Epidermal melanocyte (primary cell): ENCODE data around the gene AHSG.
A peak's percentile ranks its signal among the peaks of the same experiment; 100 is the strongest.
"Not testable (repeated sequence)": the region's sequence is repeated elsewhere in the genome, so short reads cannot be mapped to it uniquely, and the experiment has no call there.

Source experiments
- DNase-seq: peaks from one replicate; pipeline ENCODE4 v3.0.0; 2011; ENCODE audit warnings: low spot score; ENCODE audit not compliant: insufficient read length

The AHSG gene

GRCh38 chr3:186612721-186613636 lies at the start of gene AHSG:
Gene AHSG (plus strand): TSS chr3:186613060. CDS start chr3:186613142, 82 bp downstream.
- DNase-seq: no peak

- no peak for DNase-seq
Observed at GRCh38 chr3:186564586-186564985, 48.3 kb upstream of the AHSG start.

GRCh38 chr3:186566772-186567071 lies 46.1 kb upstream of the AHSG start:
- DNase-seq: no peak

GRCh38 chr3:186567072-186567921 lies 45.6 kb upstream of the AHSG start, which contains the start of gene TBCCD1:
Gene TBCCD1 (minus strand): TSS chr3:186567339. CDS start chr3:186564329, 3,010 bp downstream.
- DNase-seq: peak; percentile 45

GRCh38 chr3:186569361-186569760 lies 43.5 kb upstream of the AHSG start:
- not testable (repeated sequence) for DNase-seq

- no peak for DNase-seq
Observed at GRCh38 chr3:186569779-186570095, 43.1 kb upstream of the AHSG start.

GRCh38 chr3:186570096-186570940 lies 42.5 kb upstream of the AHSG start, which contains the start of gene DNAJB11:
Gene DNAJB11 (plus strand): TSS chr3:186570720. CDS start chr3:186570898, 178 bp downstream.
- DNase-seq: peak; percentile 96

- no peak for DNase-seq
Observed at GRCh38 chr3:186570941-186571643, 41.8 kb upstream of the AHSG start.

- DNase-seq: no peak
Observed at GRCh38 chr3:186571644-186572013, 41.2 kb upstream of the AHSG start.

- no peak for DNase-seq
Observed at GRCh38 chr3:186577521-186577920, 35.3 kb upstream of the AHSG start.

- no peak for DNase-seq
Observed at GRCh38 chr3:186580785-186581184, 32.1 kb upstream of the AHSG start.

- no peak for DNase-seq
Observed at GRCh38 chr3:186582541-186582940, 30.3 kb upstream of the AHSG start.

- DNase-seq: no peak
Observed at GRCh38 chr3:186583831-186584230, 29.0 kb upstream of the AHSG start.

- DNase-seq: not testable (repeated sequence)
Observed at GRCh38 chr3:186586245-186586644, 26.6 kb upstream of the AHSG start.

GRCh38 chr3:186587183-186587582 lies 25.7 kb upstream of the AHSG start:
- DNase-seq: no peak

GRCh38 chr3:186588632-186589031 lies 24.2 kb upstream of the AHSG start:
- no peak for DNase-seq

- DNase-seq: no peak
Observed at GRCh38 chr3:186589121-186589520, 23.7 kb upstream of the AHSG start.

GRCh38 chr3:186589856-186590579 lies 22.8 kb upstream of the AHSG start:
- no peak for DNase-seq

GRCh38 chr3:186590580-186591295 lies 22.1 kb upstream of the AHSG start:
- DNase-seq: no peak
